Lung microvascular endothelial cell (primary cell): ENCODE data around the gene ATRIP. TPM values are rescaled to one million over a fixed set of nuclear protein-coding genes. Genes with fewer than 3 reads are reported as not detected.
"Not testable (repeated sequence)": the region's sequence is repeated elsewhere in the genome, so short reads cannot be mapped to it uniquely, and the experiment has no call there.

Source experiments
- DNase-seq, 2 donors: peaks; one replicate each; pipeline versions ENCODE4 v3.0.0 to v3.0.0-alpha.2; 2010; ENCODE audit warnings: low read depth in 2 of 2
- total RNA-seq: library from RNA; depleted of rRNA; stranded (reverse); fragments of >200 nt; gene quantifications from 2 replicates; pipeline ENCODE4 v1.2.1, GENCODE V29; 2014

The ATRIP gene
- 3.7 and 4.6 TPM in 2 replicates for total RNA-seq

DNA sequence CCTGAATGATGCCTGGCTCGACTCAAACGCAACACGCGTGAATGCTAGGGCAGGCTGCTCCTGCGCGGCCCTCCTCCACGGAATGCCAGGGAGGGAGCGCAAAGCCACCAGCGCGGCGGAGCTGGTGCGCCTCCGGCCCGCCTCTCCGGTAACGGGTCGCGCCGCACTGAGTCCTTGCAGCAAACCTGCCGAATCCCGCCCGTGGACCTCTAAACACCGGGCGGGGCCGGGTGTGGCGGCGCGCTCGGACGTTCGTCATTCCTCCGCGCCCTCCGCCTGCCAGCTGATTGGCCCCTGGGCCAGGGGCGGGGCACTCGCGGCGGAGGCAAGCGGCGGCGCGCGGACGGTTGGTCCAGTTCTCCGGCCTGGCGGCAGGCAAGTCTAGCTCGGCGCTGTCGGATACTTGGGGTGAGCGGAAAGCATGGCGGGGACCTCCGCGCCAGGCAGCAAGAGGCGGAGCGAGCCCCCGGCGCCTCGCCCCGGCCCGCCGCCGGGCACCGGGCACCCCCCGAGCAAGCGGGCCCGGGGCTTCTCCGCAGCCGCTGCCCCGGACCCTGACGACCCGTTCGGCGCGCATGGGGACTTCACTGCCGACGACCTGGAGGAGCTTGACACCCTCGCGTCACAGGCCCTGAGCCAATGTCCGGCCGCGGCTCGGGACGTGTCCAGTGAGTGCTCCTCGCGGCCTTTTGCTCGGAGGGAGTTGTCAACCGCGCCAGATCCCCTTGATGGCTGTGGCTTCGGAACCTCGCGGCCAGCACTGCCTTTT, at the start of gene ATRIP:
TSS of gene ATRIP (plus strand) at position 313 of the 769 bp plus-strand sequence. CDS start at position 422, 109 bp downstream.
- DNase-seq, result peak; percentile 91 to 92

DNA sequence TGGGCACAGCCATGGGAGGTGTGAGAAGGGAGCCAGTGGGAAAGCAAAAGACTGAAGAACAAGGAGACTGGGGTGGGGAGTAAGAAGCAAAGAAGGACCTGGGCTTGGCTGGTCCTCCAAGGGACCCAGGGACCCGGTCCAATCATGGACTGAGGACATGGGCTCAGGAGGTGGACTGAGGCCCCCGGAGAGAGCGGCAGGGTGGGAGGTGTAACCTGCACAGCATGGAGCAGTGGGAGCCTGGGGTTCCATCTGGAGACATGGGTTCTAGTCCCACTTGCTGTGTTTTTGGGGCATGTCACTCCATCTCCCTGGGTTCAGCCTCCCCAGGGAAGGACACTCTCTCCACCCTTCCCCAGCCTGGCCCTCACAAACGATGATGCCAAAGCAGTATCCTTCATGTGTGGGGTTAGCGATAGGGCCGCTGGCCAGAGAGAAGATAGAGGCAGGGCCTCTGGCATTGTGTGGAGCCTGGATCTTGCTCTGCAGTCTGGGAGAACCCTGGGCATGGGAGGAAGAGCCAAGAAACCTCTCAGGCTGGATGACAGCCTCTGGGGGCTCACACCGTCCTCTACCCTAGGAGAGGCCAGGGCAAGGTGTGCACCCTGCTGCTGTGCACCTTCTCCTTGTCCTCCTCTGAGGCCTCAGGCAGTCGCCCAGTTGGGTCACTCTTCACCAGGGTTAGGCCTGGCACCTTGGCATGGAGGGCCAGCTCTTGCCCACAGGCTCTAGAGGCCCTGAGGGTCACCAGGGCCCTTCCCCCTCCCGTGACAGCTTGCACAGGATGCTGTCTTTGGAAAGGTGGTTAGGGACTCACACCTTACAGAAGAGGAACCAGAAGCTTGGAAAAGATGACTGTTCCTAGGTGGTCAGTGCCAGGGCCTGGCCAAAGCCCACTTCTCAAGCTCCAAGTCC, 48.5 kb upstream of the ATRIP start:
- no peak for DNase-seq

DNA sequence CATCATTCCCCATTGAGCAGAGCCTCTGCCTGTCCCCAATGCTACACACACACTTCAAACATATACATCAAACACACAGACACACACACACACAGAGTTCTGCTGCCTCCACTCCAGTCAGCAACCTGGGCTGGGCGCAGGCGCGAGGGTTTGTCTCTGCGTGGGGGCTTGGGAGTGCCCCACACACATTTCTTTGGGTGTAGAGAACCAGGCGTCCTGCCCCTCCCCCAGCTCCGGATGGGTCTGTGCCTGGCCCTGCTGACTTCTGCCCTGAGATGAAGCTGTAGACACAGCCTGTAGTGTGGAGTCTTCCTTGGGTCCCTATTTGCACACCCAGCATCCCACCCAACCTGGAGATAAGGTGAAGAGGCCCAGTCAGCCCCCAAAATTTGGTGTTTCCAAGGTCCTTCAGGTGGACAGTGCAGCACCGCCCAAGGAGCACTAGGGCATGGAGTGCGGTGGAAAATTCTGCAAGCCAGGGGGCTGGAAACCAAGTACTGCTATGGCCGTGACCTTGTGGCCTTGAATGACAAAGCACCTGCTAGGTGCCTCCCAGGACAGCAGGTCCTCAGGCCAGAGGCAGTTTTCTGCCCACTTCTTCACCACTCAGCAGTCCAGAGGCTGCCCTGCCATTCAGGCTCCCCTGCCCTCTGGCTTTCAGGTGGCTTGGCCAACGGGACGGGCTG, 47.7 kb upstream of the ATRIP start:
- DNase-seq, result no peak

DNA sequence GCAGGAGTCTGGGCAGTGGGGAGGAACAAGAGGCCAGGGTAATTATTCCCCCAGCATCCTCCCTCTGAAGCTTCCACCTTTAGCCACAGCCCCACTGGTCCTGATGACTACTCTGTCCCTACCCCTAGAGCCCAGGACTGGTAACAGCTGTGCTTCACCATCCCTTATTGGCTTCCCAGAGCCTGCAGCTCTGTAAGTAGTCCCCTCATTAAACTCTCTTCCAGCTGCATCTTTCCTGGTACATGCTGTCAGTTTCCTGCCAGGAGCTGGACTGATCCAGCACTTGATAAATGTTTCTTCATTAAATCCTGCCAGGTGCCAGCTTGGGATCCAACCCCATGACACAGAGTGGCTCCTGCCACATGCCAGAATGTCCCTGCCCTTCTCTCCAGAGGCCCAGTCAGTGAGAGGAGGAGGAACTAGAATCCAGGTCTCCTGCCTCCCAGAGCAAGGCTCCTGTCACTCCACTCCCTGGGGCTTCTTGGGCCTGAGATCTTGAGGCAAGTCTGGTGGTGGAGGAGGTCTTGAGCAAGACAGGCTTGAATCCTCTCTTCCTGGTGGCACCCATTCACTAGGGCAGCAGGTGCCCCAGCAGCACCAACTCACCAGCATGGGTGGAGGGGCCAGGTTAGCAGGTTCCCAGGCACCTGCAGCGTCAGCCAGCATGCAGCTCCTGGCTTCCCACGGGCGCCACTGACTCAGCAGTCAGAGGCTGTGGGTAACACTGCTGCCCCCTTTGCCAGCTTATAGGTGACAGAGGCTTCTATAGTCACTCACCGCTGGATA, 47.0 kb upstream of the ATRIP start:
- DNase-seq, result no peak

DNA sequence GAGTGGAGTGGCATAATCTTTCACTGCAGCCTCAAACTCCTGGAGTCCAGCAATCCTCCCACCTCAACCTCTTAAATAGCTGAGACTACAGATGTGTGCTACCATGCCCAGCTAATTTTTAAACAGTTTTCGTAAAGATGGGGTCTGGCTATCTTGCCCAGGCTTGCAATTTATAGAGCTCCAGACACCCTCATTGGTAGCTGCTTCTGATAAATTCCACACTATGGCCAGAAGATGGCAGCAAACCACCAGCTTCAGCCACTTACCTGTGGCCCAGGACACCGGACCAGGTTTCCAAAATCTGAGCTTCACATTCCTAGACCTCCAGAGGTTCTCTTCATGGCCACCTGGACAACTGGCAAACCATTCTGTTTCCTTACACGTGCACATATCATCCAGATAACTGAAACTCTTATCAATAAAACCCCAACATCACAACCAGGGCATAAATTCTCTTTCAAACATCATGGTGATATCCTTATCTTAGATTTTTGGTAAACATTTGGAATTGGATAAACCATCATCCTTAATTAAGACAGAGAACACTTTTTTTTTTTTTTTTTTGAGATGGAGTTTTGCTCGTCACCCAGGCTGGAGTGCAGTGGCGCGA, 45.6 kb upstream of the ATRIP start:
- peak; percentile 61 to 79 for DNase-seq

DNA sequence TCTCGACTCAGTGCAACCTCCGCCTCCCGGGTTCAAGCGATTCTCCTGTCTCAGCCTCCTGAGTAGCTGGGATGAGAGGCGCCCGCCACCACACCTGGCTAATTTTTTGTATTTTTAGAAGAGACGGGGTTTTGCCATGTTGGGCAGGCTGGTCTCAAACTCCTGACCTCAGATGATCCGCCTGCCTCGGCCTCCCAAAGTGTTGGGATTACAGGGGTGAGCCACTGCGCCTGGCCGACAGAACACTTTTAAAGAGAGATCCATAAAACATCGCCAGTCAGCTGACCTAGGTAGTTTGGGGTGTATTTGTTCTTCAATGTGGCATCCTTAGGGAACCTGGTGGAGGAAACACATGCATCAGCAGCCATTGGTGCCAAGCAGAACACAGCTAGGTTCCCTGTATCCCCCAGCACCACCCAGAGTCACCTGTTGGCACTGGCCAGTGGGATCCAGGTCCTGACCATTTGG, 45.1 kb upstream of the ATRIP start:
- DNase-seq, result not testable (repeated sequence)

DNA sequence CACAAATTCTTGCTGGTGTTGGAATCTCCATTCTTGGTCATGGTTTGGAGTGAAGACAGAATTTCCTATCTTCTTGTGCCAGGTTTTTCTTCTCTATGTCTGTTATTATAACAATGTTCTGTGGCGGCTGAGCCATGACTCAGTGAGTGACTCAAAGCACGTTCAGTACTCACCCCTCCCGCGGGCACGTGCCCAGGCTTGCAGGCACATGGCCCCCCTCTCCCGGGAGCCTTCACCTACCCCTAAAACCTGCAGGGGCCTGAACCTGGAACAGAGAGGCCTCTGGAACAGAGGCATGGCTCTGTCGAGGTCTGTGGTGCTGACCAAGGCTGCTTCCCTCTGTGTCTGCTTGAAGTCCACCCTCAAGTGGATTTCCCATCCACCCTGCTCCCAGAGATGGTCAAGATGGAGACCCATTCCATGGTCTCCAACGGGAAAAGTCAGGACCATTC, 44.2 kb upstream of the ATRIP start:
- DNase-seq, result peak; percentile 85

DNA sequence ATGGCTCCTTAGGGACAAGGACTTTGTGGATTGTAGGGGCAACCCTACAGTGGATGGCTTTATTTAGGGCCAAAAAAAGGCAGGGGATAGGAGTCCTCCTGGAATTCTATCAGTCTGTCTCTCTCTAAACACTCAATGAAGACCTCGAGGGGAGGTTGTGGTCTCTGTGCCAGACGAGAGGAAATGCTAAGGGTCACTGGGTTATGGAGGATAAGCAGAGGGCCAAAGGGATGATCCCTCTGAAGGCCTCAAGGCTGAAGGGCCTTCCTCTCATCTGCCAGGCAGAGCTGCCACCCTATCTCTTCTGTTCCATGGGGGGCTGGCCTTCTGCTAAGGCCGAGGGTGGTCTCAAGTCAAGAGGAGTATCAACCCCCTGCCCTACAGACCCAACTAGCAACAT, 43.6 kb upstream of the ATRIP start:
- DNase-seq, result no peak

DNA sequence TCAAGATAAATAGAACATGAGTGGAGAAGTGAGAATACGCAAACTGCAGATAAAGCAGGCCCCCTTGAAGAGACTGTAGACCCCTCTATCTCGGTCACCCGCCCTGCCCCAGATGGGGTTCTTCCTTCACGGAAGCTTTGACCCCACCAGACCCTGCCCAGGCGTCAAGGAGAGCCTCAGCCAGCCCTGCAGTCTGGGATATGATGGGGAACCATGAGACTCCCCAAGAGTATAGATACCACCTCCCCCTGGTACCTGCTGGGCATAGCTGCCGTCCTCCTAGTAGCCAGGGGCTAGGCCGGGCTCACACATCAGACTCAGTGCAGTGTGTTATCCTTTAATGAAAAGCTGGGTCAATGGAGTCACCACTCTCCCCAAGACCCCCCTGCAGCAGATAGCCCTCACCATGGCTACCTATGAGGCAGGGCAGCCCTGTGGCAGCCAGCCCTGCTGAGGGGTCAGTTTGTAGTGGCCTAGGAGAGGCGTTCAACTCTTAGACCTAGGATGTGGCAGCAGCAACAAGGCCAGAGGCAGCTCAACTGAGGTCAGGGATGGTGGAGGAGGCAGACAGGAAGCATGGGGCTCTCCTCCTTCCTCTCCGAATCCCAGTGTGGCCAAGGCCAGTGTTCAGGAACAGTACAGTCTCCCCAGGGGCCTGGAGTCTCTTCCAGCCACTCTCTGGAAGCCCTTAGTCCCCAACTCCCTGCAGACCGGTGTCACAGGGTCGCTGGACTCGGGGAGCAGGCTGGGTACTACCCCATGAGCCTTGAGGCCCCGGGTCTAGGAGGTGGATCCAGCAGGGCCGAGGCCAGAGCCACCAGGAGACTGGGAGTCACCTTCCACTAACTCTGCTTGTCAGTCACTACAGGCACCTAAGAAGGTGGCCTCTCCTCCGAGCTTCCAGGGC, 42.8 kb upstream of the ATRIP start:
- no peak for DNase-seq

DNA sequence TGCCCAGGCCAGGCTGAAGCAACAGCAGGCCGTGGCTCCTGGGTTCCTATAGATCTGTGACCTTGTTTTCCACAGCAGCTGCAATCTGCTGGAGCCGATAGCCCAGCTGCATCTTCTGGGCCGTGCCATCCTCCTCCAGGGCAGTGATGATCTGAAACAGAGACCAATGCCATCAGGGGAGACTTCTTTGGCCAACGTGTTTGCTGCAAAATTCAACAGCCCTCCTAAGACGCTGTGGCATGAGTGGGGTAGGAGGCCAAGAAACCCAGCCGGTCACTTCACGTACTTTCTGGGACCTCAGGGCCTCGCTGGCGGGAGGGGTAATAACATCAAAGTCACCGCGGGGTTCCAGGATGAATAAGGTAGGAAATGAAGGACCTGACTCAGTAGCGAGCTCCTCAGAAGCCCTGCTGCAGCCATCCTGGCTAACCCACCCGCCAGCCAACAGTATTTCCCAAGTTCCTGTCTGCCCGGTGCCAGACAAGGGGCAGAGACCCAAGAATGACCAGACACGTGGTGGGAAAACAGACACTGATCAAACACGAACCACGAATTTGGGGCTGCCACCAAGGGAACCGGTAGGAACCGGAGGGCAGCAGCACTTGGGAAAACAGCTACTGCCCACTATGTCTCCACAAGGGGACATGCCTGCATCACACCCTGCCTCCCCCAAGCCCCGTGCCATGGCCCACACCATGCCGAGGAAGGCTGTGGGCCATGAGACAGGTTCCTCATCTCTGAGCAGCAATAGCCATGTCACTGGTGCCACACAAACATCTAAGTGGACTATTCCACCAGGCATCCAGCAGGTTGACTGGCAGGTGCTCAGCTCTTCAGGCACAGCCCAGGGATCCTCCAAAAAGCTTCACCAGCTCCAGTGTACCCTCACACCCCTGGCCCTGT, 41.8 kb upstream of the ATRIP start:
- DNase-seq, result no peak

DNA sequence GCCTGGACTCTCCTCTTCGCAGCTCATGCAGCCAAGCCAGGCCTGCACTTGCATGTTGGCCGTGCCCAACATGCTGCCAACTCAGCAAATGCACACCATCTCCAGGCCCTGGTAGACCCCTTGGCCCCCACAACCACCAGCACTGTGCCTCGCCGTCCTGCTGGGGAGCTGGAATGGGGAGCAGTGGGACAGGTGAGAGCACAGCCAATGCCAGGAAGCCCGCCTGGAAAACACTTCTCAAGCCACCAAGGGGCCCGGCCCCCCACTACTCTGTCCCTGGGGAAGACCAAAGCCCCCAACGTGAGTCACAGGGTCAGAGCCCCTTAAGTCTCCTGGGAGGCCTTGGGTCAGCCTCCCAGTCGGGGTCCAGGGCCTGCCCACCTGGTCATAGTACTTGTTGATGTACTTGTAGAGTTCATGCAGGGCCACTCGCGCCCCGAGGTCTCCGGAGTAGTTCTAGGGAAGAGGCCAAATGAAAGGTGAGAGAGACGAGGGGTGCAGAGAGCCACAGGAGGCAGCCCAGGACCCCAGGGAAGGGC, 41.1 kb upstream of the ATRIP start:
- no peak for DNase-seq

DNA sequence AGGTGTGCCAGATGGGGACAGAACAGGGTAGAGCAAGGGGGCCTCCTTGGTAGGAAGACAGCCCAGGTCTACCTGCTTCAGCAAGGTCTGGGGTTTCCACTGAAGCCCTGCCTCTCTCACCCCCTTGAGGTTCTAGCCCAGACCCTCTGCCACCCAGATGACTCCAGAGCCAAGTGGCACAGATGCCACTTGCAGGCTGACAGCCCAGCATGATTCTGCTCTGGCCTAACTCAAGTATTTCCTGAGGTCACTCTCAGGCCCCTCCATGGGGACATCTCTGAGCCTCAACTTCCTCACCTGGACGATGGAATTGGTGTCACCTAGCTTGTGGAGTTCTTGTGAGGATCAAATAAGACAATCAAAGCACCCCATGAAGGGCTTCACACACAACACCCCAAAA, 40.6 kb upstream of the ATRIP start:
- DNase-seq, result no peak

DNA sequence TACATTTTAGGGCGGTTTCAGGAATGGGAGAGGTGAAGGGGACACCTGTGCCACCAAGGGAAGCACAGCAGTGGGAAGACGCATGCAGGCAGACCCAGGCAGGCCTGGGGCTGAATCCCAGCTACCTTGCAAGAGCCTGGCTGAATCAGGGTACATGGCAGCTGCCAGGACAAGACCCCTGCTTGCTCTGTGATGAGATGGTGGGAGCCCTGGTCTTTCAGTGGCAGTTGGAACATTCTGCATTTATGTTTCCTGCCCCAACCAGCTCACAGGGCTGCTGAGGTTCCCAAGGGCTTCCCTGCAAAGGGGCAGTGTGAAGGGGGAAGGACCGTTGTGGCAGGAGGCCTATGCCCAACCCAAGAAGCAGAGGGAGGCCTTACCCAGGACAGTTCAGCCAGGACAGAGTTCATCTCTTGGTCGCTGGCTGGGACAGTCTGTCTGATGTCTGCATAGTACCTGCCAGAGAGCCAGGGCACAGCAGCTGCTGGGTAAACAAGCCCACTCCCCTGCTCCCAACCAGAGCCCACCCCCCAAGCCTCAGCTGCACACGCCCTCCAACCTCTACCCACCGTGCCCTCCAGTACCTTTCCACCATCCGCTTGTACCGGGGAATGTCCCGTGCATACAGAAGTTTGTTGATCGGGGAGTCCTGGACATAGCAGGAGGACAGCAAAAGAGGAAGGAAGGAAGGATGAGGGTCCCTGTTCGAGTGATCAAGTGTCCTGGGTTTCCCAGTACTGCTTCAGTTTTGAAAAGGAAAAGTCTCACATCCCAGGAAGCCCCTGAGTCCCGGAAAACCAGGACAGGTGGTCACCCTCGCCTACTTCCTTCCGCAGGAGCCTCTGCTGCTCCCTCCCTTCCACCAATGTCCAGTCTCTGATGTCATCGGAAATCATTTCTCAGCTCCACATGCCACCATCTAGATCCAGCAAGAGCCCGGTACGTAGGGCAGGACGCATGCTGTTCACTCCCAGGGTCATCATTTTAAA, 39.8 kb upstream of the ATRIP start:
- peak in 1 of 2 donors; percentile 66 for DNase-seq

DNA sequence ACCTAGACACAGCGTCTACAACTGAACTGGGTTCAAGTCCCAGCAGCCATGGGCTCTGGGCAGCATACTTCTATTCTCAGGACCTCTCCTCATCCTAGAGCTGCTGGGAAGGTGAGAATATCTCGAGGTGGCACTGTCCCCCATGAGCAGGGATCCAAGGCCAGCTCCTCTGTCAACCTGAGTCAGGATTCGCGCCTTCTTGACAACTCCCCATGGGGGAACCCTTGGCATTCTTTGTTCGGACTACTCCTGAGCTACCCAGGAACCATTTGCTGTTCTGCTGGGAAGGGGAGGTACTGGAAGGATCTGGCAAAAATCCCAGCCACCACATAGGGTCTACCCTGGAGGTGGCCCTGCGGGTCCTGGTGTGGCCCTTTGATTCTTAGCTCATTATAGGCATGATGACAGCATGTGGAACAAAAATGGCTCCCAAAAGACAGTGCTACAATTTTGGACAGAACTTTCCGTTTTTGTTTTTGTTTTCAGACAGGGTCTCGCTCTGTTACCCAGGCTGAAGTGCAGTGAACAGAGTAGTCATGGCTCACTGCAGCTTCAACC, 38.9 kb upstream of the ATRIP start:
- no peak for DNase-seq

DNA sequence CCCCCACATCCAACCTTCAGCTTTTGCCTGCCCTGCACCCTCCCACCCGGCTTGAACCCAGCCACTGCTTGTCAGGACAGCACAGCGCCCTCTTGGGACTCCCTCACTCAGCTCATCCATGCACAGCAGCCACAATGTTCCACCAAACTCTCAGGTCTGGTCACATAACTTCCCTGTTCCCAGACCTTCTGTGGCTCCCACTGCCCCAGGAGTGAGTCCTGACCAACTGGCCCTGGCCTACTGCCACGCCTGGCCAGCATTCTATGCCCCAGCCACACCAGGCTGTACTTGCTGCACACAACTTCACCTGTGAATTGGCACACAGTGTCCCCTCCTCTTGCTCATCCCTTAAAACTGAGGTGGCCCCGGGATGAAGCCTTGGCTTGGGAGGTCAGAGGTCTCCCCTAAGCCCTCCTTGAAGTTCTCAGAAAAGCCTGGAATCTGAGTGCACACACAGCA, 37.7 kb upstream of the ATRIP start:
- DNase-seq, result no peak
